ENCODE measurements around the gene GABBR2.

GRCh38 chr9:98567540-98568233 is 141.0 kb downstream of the GABBR2 start:
- TF ChIP-seq, protein P1, sequence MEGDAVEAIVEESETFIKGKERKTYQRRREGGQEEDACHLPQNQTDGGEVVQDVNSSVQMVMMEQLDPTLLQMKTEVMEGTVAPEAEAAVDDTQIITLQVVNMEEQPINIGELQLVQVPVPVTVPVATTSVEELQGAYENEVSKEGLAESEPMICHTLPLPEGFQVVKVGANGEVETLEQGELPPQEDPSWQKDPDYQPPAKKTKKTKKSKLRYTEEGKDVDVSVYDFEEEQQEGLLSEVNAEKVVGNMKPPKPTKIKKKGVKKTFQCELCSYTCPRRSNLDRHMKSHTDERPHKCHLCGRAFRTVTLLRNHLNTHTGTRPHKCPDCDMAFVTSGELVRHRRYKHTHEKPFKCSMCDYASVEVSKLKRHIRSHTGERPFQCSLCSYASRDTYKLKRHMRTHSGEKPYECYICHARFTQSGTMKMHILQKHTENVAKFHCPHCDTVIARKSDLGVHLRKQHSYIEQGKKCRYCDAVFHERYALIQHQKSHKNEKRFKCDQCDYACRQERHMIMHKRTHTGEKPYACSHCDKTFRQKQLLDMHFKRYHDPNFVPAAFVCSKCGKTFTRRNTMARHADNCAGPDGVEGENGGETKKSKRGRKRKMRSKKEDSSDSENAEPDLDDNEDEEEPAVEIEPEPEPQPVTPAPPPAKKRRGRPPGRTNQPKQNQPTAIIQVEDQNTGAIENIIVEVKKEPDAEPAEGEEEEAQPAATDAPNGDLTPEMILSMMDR (conservative IDR thresholded peaks at IDR 0.05): no peak
- no peak for TF ChIP-seq ZFX (IDR thresholded peaks at IDR 0.05)
